M059J (cell line): ENCODE results near the gene SPTB. TPM values are rescaled to one million over a fixed set of nuclear protein-coding genes. Genes with fewer than 3 reads are reported as not detected.

Experiments
- DNase-seq: peaks from one replicate; pipeline ENCODE4 v3.0.0-alpha.2; 2012; ENCODE audit warnings: low read depth
- total RNA-seq: library from RNA; depleted of rRNA; stranded (reverse); fragments of >200 nt; shearing (Covaris generic); gene quantifications from 2 replicates; pipeline ENCODE4 v1.2.3, GENCODE V29; 2014

Gene SPTB
- total RNA-seq, 1 experiment from 2014 or later: 1.5 TPM

- DNase-seq: no peak
Measured at GRCh38 chr14:64789696-64790095, 90.0 kb downstream of the SPTB start.

GRCh38 chr14:64788706-64789105, 91.0 kb downstream of the SPTB start:
- DNase-seq: peak; percentile 96

GRCh38 chr14:64787619-64788018, 92.1 kb downstream of the SPTB start:
- no peak for DNase-seq

DNA sequence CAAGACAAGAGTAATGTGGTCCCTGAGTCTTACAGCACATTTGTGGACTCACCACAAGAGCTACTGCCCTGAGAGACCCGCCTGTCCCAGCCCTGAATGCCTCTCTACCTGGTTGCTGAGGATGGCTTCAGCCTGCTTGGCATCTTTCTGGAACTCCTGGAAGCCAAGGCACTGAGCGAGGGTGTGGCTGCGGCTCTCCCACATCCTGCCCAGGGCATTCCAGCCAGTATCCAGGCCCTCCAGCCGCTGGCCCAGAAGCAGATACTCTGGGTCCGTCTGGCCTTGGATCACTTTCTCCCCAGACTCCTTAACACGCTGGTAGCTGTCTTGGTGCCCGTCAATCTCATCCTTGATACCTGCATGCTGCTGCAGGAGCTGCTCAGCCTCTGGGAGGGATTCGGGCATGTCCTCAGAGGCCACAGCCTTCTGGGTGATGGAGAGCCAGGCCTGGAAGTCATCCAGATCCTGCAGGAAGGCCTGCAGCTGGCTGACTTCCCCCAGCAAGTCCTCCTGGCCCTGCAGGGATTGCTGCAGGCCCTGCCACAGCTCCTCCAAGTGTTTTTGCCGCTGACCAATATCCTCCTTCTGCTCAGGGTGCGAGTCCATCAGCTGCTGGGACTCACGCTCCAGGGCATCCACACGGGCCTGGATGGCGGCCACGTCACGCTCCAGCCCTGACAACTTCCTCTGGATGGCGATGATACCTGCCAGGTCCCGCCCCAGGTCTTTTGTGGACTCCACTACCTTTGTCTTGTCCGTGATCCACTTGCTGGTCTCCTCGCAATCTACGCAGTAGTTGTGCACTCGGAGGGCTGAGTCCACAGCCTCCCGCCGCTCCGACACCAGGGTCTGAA, 93.2 kb downstream of the SPTB start:
- DNase-seq: peak; percentile 39

GRCh38 chr14:64784006-64784405, 95.7 kb downstream of the SPTB start:
- DNase-seq: no peak

DNA sequence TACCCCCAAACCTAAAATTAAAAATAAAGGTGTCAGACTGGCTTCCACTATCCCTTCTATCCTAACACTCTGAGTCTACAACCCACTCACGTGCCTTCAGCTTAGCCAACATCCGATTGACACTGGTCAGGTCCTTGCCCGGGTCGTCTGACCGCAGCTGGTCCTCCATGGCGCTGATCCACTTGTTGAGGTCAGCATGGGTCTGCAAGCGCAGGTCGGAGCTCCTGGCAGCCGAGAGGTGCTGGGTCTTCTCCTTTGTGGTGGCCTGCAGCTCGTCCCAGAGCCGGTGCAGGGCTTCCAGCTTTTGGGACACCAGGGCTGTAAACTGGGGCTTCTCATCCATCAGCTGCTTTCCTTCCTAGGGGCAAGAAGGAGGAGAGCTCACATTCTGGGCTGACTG, 97.5 kb downstream of the SPTB start:
- no peak for DNase-seq

- DNase-seq: no peak
Measured at GRCh38 chr14:64779472-64779871, 100.2 kb downstream of the SPTB start.

DNA sequence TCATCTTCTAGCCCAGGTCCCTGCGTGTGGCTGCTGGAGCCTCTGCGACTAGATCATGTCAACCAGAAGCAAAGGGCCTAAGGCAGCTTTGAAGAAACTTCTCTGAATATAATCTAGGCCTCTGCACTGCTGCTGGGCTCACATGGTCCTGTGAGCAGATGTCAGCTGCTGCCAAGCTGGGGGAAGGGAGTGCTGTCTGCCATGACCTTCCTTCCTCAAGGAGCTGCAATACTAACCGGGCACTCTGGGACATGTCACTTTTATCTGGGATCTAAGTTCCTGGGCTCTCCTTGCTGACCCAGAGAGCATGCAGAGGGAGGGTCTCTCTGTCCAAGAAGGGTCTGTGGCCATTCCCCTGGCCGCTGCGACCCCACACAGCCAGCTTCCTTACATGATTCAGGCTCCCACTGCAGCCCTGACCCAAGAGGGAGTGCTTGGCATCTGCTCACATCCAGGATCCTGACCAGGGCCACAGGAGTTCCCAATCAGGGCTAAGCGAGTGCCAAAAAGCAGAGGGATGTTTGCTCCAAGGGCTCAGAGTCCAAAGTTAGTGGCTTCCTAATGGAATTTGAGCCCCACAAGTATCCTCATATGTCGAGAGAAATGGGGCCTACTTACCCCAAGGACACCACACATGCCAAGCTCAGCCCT, 101.5 kb downstream of the SPTB start:
- DNase-seq: no peak

GRCh38 chr14:64777461-64777860, 102.2 kb downstream of the SPTB start:
- no peak for DNase-seq

GRCh38 chr14:64775081-64775777, 104.5 kb downstream of the SPTB start:
- DNase-seq: no peak

DNA sequence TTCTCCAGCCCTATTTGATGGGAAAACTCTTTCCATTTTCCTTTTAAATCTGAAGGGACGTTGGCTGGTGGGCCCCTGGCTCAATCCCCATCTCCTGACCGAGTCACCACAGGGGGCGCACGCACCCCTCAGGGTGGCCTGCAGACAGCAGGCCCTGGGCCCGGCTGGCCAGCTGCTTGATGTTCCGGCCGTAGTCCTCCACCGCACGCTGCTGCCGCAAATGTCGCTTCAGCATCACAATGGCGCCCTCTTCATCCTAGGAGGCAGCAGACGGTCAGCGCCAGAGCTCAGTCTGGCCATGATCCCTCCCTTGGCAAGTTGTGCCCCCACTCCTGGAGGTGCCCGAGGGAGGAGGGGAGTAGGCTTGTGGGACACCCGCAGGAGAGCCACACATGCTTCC, 105.4 kb downstream of the SPTB start:
- no peak for DNase-seq

- no peak for DNase-seq
Measured at GRCh38 chr14:64773577-64773976, 106.1 kb downstream of the SPTB start.

DNA sequence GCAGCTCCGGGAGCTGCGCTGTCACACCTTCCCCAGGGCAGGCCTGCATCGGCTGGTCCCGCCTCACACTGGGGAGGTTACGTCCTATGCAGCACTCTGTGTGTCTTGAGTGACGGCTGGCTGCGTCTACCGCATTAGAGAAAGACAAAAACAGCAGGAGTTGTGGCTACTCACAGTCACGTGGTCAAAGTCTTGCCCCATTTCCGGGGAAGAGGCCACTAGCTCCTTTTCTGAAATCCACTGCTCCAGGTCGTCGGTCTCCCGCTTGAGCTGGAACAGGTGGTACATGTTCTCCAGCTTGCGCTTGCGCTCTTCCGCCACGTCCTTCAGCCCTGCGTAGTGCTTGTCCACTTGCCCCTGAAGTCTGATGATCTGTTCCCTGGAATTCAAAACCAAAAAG, 106.7 kb downstream of the SPTB start:
- DNase-seq: no peak

DNA sequence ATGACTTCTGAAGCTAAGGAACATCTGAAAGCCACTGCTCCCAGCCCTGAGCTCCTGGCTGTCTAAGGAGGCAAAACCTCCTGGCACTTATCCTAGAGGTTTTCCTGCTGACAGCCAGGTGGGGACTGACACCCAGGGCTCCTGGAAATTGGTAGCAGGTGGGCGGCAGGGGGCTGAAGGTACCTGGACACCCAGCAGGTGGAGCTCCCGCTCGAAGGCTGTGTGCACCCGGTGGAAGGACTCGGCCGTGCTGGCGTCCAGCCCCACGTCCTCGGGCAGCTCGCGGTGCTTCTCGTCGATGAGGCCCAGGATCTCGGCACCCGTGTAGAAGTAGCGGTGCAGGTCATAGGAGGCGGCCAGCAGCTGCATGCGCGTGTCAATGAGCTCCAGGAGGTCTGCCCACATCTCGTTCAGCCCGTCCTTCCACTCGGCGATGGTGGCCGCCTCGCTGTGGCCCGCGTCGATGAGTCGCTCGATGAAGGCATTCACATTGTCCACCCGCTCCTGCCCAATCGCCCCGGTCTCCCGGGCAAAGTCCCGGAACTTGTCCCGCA, 107.2 kb downstream of the SPTB start:
- DNase-seq: no peak

DNA sequence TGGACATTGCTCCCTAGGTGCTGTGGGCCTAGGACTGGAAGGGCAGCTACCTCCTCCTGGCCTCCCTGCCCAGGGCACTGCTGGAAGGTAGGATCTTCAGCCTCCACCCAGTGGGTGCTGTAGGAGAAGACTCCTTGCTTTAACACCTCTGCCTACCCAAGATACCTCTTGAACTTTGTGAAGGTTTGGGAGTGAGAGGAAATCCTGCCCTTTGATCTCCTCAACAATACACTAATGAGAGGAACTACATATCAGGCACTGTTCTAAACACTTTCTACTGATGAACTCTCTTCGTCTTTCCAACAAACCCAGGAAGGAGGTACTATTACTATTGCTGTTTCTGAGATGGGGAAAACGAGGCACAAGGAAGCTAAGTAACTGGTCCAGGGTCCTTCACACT, 108.5 kb downstream of the SPTB start:
- DNase-seq: no peak

DNA sequence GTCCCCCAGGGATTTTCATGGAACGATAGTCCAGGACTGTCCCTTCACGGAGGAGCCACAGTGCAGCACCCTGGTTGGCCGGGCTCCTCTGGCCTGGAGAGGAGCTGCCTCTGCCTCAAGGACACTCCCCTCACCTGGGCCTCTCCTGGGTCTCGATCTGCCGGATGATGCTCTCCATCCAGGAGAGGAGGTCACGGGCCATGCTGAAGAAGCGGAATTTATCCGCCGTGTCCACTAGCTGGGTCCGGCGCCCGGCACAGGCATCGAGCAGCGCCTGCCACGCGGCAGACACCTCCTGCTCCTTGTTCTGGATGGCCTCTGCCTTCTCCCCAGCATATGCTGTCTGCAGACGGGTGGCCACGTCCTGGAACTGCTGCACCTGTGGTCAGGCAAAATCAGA, 109.0 kb downstream of the SPTB start:
- no peak for DNase-seq

DNA sequence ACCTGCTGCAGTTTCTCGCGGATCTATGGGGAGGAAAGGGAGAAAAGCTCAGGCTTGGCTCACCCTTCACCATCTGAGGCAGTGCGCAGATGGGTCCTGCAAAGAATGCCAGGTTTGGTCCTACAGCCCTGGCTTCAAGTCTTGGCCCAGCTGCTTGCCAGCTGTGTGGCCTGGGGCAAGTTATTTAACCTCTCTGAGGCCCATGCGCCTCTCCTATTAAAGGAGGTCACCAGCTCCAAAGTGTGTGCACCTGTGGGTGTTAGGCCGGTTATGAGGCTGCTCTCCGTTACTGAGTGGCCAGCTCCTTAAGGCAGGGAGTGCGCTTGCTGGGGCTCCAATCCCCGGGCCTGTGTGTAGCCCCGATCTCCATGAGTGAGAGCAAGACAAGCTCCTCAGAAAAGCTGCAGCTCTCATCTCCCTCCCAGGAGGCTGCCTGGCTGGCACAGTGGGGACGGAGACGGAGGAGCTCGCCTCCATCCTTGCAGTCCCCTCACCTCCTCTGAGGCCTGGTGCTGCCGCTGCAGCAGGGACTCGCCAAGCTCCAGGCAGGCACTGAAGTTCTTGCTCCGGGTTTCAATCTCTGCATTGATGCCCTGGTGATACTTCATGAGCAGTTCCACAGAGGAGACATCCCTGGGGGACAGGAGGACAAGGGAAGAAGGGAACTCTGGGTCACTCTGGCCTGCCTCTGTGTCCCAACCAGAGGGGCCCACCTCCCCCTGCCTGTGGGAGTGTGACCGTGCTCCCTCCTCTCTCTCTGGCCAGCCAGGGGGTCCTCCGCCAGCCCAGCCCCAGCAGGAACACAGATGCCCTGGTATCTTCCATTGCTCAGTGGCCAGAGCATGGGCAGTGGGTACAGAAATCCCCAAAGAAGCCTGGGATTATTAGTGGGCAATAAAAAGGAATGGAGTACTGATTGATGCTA, 110.3 kb downstream of the SPTB start:
- DNase-seq: no peak

- DNase-seq: no peak
Measured at GRCh38 chr14:64768401-64769095, 111.2 kb downstream of the SPTB start.

DNA sequence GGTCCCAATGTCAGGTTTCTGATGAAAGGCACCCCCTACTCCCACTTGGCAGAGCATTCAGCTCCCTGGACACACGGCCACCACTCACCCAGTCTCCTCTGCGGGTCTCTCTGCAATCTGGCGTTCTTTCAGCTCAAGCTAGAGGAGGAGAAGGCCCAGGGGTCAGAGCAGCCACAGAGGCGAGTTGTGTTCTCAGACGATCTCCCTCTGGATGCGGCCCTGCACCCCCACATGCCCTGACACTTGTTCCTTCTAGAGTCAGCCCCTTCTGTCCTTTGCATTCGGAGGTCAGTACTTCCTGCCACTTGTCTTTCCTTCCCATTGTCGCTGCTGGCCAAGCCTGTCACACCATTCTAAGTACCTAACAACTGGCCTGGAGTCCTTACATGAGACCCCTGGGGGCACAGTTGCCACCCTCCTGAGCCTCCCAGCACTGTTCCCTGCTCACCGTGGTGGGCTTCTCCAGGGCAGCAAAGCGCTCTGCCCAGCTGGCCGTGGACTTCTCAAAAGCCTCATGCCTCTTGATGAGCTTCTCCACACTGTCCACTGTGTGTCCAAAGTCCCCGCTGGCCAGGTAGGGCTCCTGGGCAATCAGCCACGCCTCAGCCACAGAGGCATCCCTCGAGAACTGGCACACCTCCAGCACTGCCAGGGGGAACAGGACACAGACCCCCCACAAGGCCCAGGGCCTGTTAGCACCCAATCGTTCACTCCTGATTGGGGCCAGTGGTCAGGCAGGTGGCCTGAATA, 112.3 kb downstream of the SPTB start:
- DNase-seq: no peak
